Activated CD4-positive, alpha-beta T cell treated with anti-CD3 and anti-CD28 coated beads, Interleukin-10, Interleukin-2, amounts not matched to agents 100 ng/mL and 50 ng/mL, durations not matched to agents 16 hours and 8 hours (primary cell): Measurements from ENCODE around the gene PIK3R5.

Experiments
- DNase-seq: peaks from one replicate; pipeline ENCODE4 v3.0.0-alpha.2; 2020

The PIK3R5 gene

GRCh38 chr17:8851600-8851999 lies 113.9 kb downstream of the PIK3R5 start:
- DNase-seq = no peak

GRCh38 chr17:8849311-8850041 lies 116.0 kb downstream of the PIK3R5 start:
- no peak for DNase-seq

- no peak for DNase-seq
Observed at GRCh38 chr17:8847891-8848290, 117.6 kb downstream of the PIK3R5 start.

- DNase-seq = peak; percentile 28
Observed at GRCh38 chr17:8846768-8847211, 118.7 kb downstream of the PIK3R5 start.

- DNase-seq = no peak
Observed at GRCh38 chr17:8844229-8845218, 121.0 kb downstream of the PIK3R5 start.

GRCh38 chr17:8843344-8843743 lies 122.2 kb downstream of the PIK3R5 start:
- DNase-seq = no peak

GRCh38 chr17:8841844-8842243 lies 123.7 kb downstream of the PIK3R5 start:
- DNase-seq = no peak

- DNase-seq = no peak
Observed at GRCh38 chr17:8839410-8839935, 126.0 kb downstream of the PIK3R5 start.

- no peak for DNase-seq
Observed at GRCh38 chr17:8838551-8839095, 126.9 kb downstream of the PIK3R5 start.

GRCh38 chr17:8837563-8838075 lies 127.9 kb downstream of the PIK3R5 start:
- no peak for DNase-seq

- no peak for DNase-seq
Observed at GRCh38 chr17:8836821-8837562, 128.5 kb downstream of the PIK3R5 start.

GRCh38 chr17:8835631-8836364 lies 129.7 kb downstream of the PIK3R5 start:
- DNase-seq = no peak

GRCh38 chr17:8835106-8835505 lies 130.4 kb downstream of the PIK3R5 start:
- no peak for DNase-seq

GRCh38 chr17:8832711-8833352 lies 132.7 kb downstream of the PIK3R5 start:
- peak; percentile 37 for DNase-seq

- no peak for DNase-seq
Observed at GRCh38 chr17:8831234-8831849, 134.2 kb downstream of the PIK3R5 start.

- DNase-seq = no peak
Observed at GRCh38 chr17:8830141-8830540, 135.4 kb downstream of the PIK3R5 start.

GRCh38 chr17:8829036-8829941 lies 136.2 kb downstream of the PIK3R5 start:
- DNase-seq = no peak
